Tibial nerve (tissue), 3 donors: ENCODE results near the gene LRRC47.
"Not testable (repeated sequence)": the region's sequence is repeated elsewhere in the genome, so short reads cannot be mapped to it uniquely, and the experiment has no call there.

ENCODE experiments used
- CTCF ChIP-seq, 5 experiments: fragments of 200-600 bp in 3 of 5; fragments of 450-650 bp in 2 of 5; sonication (generic) in 3 of 5; IDR thresholded peaks; one replicate each; pipeline ENCODE4 v1.5.1; 2016 to 2019; ENCODE audit warnings: antibody characterized with exemption in 5 of 5, mild to moderate bottlenecking in 3 of 5, moderate library complexity in 2 of 5
- POLR2A ChIP-seq, 2 donors: fragments of 450-650 bp; IDR thresholded peaks; one replicate each; pipeline ENCODE4 v1.6.1; 2017; ENCODE audit warnings: antibody characterized with exemption in 2 of 2, mild to moderate bottlenecking in 2 of 2, moderate library complexity in 2 of 2

DNA sequence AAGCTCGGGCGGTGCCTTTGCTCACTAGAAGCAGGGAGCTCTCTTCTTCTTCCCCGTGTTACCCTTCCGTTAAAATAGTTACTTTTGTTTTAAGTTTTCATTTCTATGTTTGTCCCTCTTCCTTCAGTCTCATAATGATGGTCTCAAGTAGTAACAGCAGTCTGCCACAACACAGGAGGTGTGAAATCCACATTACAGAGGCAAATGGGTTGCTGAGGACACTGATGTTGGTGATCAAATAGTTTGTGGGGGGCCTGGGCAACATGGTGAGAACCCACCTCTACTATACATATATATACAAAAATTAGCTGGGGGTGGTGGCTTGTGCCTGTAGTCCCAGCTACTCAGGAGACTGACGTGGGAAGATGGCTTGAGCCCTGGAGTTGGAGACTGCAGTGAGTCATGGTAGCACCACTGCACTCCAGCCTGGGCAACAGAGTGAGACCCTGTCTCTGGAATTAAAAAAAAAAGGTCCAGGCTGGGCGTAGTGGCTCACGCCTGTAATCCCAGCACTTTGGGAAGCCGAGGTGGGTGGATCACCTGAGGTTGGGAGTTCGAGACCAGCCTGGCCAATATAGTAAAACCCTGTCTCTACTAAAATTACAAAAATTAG lies 14.0 kb upstream of the LRRC47 start:
- TF ChIP-seq CTCF, POLR2A (IDR thresholded peaks at IDR 0.05): not testable (repeated sequence)
